DMS153 treated with DMSO at 0.1 percent for 48 hours (cell line): ENCODE measurements around the gene MCC.

Experiments
- DNase-seq: peaks from one replicate; lab custom pipeline; 2025; ENCODE audit not compliant: unreplicated experiment; lab: John Stamatoyannopoulos, UW

The MCC gene

DNA sequence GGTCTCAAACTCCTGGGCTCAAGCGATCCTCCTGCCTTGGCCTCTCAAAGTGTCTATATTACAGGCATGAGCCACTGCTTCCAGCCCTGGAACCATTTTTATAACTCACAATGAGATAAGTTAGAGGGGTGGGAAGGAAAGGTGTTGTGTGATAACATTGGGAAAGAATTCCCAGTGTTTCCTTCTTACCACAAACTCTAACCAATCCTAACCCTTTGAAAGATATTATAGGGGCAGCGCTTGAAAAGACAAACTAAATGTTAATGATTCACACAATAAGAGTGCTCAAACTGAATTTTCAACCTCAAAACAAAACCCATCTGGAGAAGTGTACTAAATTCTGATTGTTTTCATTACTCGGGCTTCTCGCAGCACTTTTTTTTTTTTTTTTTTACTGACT is 163.2 kb downstream of the MCC start:
- no peak for DNase-seq

GRCh38 chr5:113321276-113321675 is 167.0 kb downstream of the MCC start:
- DNase-seq = no peak

GRCh38 chr5:113320273-113320780 is 167.9 kb downstream of the MCC start:
- no peak for DNase-seq

- no peak for DNase-seq
Measured at GRCh38 chr5:113319256-113320053, 168.8 kb downstream of the MCC start.

GRCh38 chr5:113317636-113318035 is 170.6 kb downstream of the MCC start:
- no peak for DNase-seq

GRCh38 chr5:113311301-113311700 is 177.0 kb downstream of the MCC start:
- no peak for DNase-seq

GRCh38 chr5:113302120-113302519 is 186.1 kb downstream of the MCC start:
- DNase-seq = no peak

GRCh38 chr5:113299591-113299990 is 188.7 kb downstream of the MCC start:
- DNase-seq = no peak

GRCh38 chr5:113296676-113297075 is 191.6 kb downstream of the MCC start:
- no peak for DNase-seq

- no peak for DNase-seq
Measured at GRCh38 chr5:113295111-113295539, 193.1 kb downstream of the MCC start.

DNA sequence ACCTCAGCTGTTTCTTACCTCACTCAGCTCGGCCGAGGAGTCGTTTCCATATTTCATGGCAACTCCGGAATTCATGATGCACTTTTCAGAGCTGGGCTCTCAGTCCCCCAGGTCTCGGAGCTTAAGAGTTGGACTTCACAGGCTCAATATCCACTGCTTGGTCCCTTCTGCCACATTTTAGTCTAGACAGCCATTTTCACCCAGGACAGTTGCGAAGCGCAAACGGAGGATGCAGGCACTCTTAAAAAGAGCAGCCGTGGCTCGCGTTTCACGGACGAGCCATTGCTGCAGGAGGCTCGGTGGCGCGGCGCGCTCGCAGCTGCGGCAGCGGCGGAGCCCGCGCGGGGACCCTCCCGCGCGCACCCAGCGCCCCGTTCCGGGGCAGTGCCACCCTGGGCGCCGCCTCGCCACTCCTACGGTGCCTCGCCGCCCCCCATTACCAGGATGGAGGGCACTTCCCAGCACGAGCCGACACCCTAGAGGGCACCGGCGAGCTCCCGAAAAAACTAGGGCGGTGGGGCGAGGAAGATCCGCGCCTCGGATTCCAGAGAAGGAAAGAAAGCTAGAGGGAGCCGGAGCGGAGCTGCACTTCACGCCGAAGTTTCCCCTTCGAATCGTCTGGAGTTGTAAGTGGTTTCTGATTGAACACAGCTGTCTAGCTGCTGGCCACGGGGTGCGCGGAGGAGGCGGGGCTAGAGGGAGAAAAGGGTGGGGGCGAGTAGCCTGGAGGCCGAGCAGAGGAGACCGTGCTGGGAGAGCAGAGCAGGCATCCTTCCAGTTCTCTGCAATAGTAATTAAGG is 193.7 kb downstream of the MCC start:
- DNase-seq = no peak

DNA sequence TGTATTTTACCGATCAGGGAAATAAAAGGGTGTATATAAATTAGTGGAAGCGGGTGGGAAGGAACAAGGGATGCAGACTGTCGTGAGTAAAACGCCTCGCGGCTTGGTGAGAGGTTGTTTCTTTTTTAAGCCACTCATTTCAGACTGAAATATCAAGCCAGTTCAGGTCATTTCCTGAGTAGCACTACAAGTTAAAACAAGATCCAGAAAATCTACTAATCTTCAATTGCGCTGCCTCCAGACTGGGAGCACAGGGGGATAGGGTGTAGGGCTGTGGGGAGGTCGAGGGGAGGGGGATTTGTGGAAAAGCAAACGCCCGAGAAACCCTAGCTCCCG is 194.3 kb downstream of the MCC start:
- DNase-seq = no peak

DNA sequence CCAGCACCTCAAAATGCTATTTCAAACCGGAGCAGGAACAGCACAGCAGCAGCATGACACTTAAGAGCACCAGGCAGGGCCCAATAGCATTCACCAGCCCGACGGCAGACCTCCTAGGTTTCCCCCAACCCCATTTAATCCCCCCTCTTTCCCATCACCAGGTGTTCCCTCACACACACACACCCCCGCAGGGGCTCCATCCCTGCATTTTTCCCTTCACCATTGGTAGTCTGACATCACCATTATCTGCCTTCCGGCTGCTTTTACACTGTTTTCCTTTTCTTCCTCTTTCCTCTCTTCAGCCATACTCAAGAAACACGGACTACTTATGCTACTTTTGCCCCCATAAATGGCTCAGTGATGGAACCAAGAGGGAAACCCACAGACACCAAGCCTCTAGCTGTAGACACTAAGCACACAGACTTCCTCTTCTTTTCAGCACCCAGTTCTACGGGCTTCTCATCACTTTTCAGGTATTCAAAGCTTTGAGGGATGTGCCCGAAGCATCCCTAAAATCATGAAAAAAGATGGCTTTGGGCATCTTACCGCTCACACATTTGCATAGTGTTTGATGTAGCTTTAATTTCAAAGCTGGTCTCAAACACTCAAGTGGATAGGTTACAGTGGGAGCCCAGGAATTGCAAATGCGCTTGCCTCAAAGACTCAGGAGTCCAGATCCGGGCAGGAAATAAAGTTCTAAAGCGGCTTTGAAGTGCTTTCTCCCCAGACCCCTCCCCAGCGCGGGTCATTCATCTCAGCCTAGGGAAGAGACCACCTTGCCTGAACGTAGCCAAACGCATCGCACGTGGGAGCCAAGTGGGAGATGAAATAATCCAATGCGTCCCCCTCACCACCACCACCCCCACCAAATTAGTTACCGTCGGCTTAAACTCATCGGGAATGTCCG is 194.9 kb downstream of the MCC start:
- no peak for DNase-seq

DNA sequence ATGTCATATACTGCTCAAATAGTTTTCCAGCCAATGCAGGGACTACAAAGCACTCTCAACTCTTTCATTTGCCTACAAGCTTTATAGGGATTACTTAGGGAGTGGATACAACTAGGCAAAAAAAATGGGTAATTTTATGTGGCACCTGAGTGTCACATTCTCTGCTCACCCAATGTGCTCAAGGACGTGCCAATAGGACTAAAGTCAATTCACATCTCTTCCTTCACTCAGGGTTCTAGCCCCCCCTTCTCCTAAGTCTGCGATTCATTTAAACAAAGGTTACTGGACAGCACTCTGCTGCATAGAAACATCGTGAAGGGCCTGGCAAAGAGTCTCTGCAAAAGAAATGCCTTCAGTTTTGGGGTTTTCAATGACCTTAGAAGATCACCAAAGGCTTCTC is 195.8 kb downstream of the MCC start:
- no peak for DNase-seq

- DNase-seq = no peak
Measured at GRCh38 chr5:113283558-113283957, 204.7 kb downstream of the MCC start.

GRCh38 chr5:113282472-113282871 is 205.8 kb downstream of the MCC start:
- DNase-seq = no peak

DNA sequence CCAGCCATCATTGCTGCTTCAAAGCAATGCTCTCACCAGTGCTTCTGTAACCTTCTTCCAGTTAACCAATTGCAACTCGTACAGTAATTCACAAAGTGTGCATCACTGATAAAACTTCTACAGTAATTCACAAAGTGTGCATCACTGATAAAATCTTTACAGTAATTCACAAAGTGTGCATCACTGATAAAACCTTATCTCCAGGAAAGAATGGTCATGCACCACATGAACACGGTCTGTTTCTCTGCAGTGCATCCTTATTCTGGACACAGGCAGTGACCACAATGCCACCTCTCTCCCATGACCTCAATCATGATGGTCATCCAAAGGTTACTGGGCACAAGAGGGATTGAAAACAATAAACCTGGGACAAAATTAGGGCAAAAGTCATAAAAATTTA is 207.1 kb downstream of the MCC start:
- no peak for DNase-seq

DNA sequence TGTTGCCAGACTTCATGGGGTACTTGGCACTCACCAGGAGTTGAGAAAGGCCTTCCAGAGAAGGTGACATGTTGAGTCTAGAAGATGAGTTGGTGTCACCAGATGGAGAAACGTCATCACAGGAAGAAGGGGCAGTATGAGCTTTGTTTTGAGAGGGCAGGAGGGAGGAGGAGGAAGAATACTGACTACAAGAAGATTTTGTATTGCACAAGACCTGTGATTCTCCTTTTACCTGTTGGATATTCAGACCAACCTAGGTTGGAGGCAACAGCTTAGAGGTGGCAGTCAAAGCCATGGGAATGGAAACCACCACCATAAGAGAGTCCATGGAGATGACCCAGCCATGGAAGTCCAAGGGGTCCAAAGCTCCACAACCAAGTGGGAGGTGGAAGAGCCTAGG is 207.7 kb downstream of the MCC start:
- no peak for DNase-seq

- DNase-seq = no peak
Measured at GRCh38 chr5:113278976-113279375, 209.3 kb downstream of the MCC start.

DNA sequence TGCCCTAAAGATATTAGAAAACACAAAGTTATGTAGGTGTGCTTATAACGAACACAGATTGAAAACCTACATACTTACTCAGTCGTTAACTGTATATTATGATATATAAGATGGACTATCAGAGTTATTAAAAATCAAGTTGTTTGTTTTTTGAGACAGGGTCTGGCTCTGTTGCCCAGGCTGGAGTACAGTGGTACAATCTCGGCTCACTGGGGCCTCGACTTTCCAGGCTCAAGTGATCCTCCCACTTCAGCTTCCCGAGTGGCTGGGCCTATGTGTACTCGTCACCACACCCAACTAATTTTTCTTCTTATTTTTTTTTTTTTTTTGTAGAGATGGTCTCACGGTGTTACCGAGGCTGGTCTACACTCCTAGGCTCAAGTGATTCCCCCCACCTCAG is 211.8 kb downstream of the MCC start:
- DNase-seq = no peak

GRCh38 chr5:113276001-113276400 is 212.3 kb downstream of the MCC start:
- no peak for DNase-seq
